Left lobe of liver (tissue), 2 donors: ENCODE data around the gene PNCK. TPM values are rescaled to one million over a fixed set of nuclear protein-coding genes. Genes with fewer than 3 reads are reported as not detected.
A peak's percentile ranks its signal among the peaks of the same experiment; 100 is the strongest.
"Not testable (repeated sequence)": the region's sequence is repeated elsewhere in the genome, so short reads cannot be mapped to it uniquely, and the experiment has no call there.

Experiments used
- ATAC-seq: fragments of 200-7000 bp; cut with Tn5 transposase; one replicate; pipeline ENCODE4 v1.9.1; 2020; ENCODE audit warnings: mild to moderate bottlenecking, moderate library complexity
- DNase-seq: peaks from one replicate; pipeline ENCODE4 v3.0.0-alpha.2; 2020; ENCODE audit warnings: low spot score
- total RNA-seq: library from RNA; stranded (reverse); gene quantifications from one replicate; pipeline ENCODE4 v1.2.1, GENCODE V29; 2021
- donor health status: DM: no; HTN: no; CAD: no; lungs with moderate emphysema.
- donor health status: DM: no; HTN: yes; CAD: no.

Gene PNCK
- total RNA-seq, 1 donor from 2014 or later = not detected

GRCh38 chrX:153699210-153699783, 25.7 kb upstream of the PNCK start:
- not testable (repeated sequence) for ATAC-seq

GRCh38 chrX:153697924-153698865, 24.6 kb upstream of the PNCK start:
- DNase-seq (no peak), ATAC-seq (no peak)

More at GRCh38 chrX:153699210-153699783, 25.7 kb upstream of the PNCK start:
- not testable (repeated sequence) for DNase-seq

GRCh38 chrX:153696986-153697722, 23.5 kb upstream of the PNCK start:
- not testable (repeated sequence) for DNase-seq, ATAC-seq

- not testable (repeated sequence) for ATAC-seq, DNase-seq
Measured at GRCh38 chrX:153696538-153696937, 22.9 kb upstream of the PNCK start.

GRCh38 chrX:153696100-153696499, 22.5 kb upstream of the PNCK start:
- DNase-seq (no peak), ATAC-seq (no peak)

- no peak for DNase-seq
- ATAC-seq = no peak
Measured at GRCh38 chrX:153694687-153695270, 21.2 kb upstream of the PNCK start.

GRCh38 chrX:153694256-153694655, 20.6 kb upstream of the PNCK start:
- peak; percentile 7 for ATAC-seq

GRCh38 chrX:153693216-153694086, 19.8 kb upstream of the PNCK start:
- no peak for DNase-seq
- ATAC-seq = peak; percentile 20

More at GRCh38 chrX:153694256-153694655, 20.6 kb upstream of the PNCK start:
- DNase-seq = not testable (repeated sequence)

- DNase-seq (no peak), ATAC-seq (no peak)
Measured at GRCh38 chrX:153692611-153693156, 19.1 kb upstream of the PNCK start.

- no peak for ATAC-seq
- no peak for DNase-seq
Measured at GRCh38 chrX:153692003-153692402, 18.4 kb upstream of the PNCK start.

- not testable (repeated sequence) for DNase-seq, ATAC-seq
Measured at GRCh38 chrX:153691032-153691827, 17.6 kb upstream of the PNCK start.

- DNase-seq = no peak
Measured at GRCh38 chrX:153690466-153690865, 16.9 kb upstream of the PNCK start.

GRCh38 chrX:153689654-153690465, 16.2 kb upstream of the PNCK start:
- DNase-seq = no peak
- no peak for ATAC-seq

More at GRCh38 chrX:153690466-153690865, 16.9 kb upstream of the PNCK start:
- ATAC-seq = no peak

- ATAC-seq (no peak), DNase-seq (no peak)
Measured at GRCh38 chrX:153688911-153689590, 15.4 kb upstream of the PNCK start.

GRCh38 chrX:153688506-153688905, 14.9 kb upstream of the PNCK start:
- DNase-seq = no peak
- ATAC-seq = no peak

- DNase-seq = no peak
- ATAC-seq = no peak
Measured at GRCh38 chrX:153688071-153688470, 14.5 kb upstream of the PNCK start.
